HPDE6-E6E7 (cell line): ENCODE results near the gene ZNRF4.
A peak's percentile ranks its signal among the peaks of the same experiment; 100 is the strongest.
"Not testable (repeated sequence)": the region's sequence is repeated elsewhere in the genome, so short reads cannot be mapped to it uniquely, and the experiment has no call there.

Source experiments
- DNase-seq: peaks from one replicate; pipeline ENCODE4 v3.0.0; 2011; ENCODE audit warnings: missing footprints; ENCODE audit errors: extremely low spot score

Gene ZNRF4

GRCh38 chr19:5455367-5456129 lies at the start of gene ZNRF4:
TSS of gene ZNRF4 (plus strand) at chr19:5455417. CDS start at chr19:5455492, 75 bp downstream.
- no peak for DNase-seq

- not testable (repeated sequence) for DNase-seq
Observed at GRCh38 chr19:5406198-5406597, 49.0 kb upstream of the ZNRF4 start.

- no peak for DNase-seq
Observed at GRCh38 chr19:5406816-5407215, 48.4 kb upstream of the ZNRF4 start.

- DNase-seq, result no peak
Observed at GRCh38 chr19:5407356-5407755, 47.9 kb upstream of the ZNRF4 start.

GRCh38 chr19:5417495-5418436 lies 37.5 kb upstream of the ZNRF4 start:
- no peak for DNase-seq

- DNase-seq, result no peak
Observed at GRCh38 chr19:5418677-5419076, 36.5 kb upstream of the ZNRF4 start.

- no peak for DNase-seq
Observed at GRCh38 chr19:5420953-5421352, 34.3 kb upstream of the ZNRF4 start.

- no peak for DNase-seq
Observed at GRCh38 chr19:5423567-5424125, 31.6 kb upstream of the ZNRF4 start.

- no peak for DNase-seq
Observed at GRCh38 chr19:5424192-5424973, 30.8 kb upstream of the ZNRF4 start.

- DNase-seq, result no peak
Observed at GRCh38 chr19:5425260-5425659, 30.0 kb upstream of the ZNRF4 start.

- DNase-seq, result no peak
Observed at GRCh38 chr19:5430237-5430636, 25.0 kb upstream of the ZNRF4 start.

GRCh38 chr19:5432687-5433086 lies 22.5 kb upstream of the ZNRF4 start:
- no peak for DNase-seq

- DNase-seq, result no peak
Observed at GRCh38 chr19:5434351-5434917, 20.8 kb upstream of the ZNRF4 start.

- DNase-seq, result peak; percentile 90
Observed at GRCh38 chr19:5434970-5435641, 20.1 kb upstream of the ZNRF4 start.

- no peak for DNase-seq
Observed at GRCh38 chr19:5435642-5436017, 19.6 kb upstream of the ZNRF4 start.

GRCh38 chr19:5436106-5436947 lies 18.9 kb upstream of the ZNRF4 start:
- DNase-seq, result no peak

GRCh38 chr19:5436948-5437306 lies 18.3 kb upstream of the ZNRF4 start:
- no peak for DNase-seq

- not testable (repeated sequence) for DNase-seq
Observed at GRCh38 chr19:5438756-5439155, 16.5 kb upstream of the ZNRF4 start.

- no peak for DNase-seq
Observed at GRCh38 chr19:5439452-5439851, 15.8 kb upstream of the ZNRF4 start.

- DNase-seq, result no peak
Observed at GRCh38 chr19:5440299-5440698, 14.9 kb upstream of the ZNRF4 start.
